Left lung (tissue), 10 donors: ENCODE results near the gene PCDH1. TPM values are rescaled to one million over a fixed set of nuclear protein-coding genes. Genes with fewer than 3 reads are reported as not detected.

Source experiments
- ATAC-seq: fragments of 200-7000 bp; cut with Tn5 transposase; one replicate; pipeline ENCODE4 v1.9.1; 2020; ENCODE audit warnings: moderate library complexity
- DNase-seq, 4 donors: peaks; one replicate each; pipeline ENCODE4 v3.0.0-alpha.2; 2013 to 2020
- H3K27ac ChIP-seq, 2 donors: fragments of 200-600 bp; sonication (generic) in 1 of 2; one replicate each; pipeline versions ENCODE4 v1.5.0 to v1.8.0; 2020 to 2021
- H3K27me3 ChIP-seq, 2 donors: fragments of 200-600 bp; sonication (generic) in 1 of 2; one replicate each; pipeline versions ENCODE4 v1.5.0 to v1.8.0; 2020 to 2021
- H3K36me3 ChIP-seq, 2 donors: fragments of 200-600 bp; sonication (generic) in 1 of 2; one replicate each; pipeline versions ENCODE4 v1.5.0 to v1.8.0; 2020 to 2021
- H3K4me1 ChIP-seq, 2 donors: fragments of 200-600 bp; one replicate each; pipeline ENCODE4 v1.8.0; 2021
- H3K4me3 ChIP-seq, 2 donors: fragments of 200-600 bp; sonication (generic) in 1 of 2; one replicate each; pipeline versions ENCODE4 v1.5.0 to v1.8.0; 2020 to 2021; ENCODE audit warnings: mild to moderate bottlenecking in 1 of 2
- H3K9me3 ChIP-seq, 2 donors: fragments of 200-600 bp; sonication (generic) in 1 of 2; one replicate each; pipeline versions ENCODE4 v1.5.0 to v1.8.0; 2020 to 2021
- intact Hi-C, 2 donors: fragments of 100-400 bp; cut with DNase I; formaldehyde crosslinking; loops; one replicate each; pipeline versions ENCODE4 v1.11.2 to v1.14.2; 2022
- polyA plus RNA-seq, 6 donors: library from polyadenylated mRNA; unstranded; fragments of 120-200 nt; gene quantifications; one replicate each; pipeline ENCODE4 v1.2.1, GENCODE V29; 2013; ENCODE audit not compliant: insufficient read length in 6 of 6
- total RNA-seq, 2 donors: library from RNA; stranded (reverse); fragmentation: NEBNext Ultra II Directional; extraction: Animal tissue kit (Norgen Biotek cat#: 25700); gene quantifications; one replicate each; pipeline ENCODE4 v1.2.1, GENCODE V29; 2021
- TF ChIP-seq, protein P1 (sequence below), 2 donors: fragments of 200-600 bp; sonication (generic) in 1 of 2; IDR thresholded peaks; one replicate each; pipeline versions ENCODE4 v1.5.0 to v1.8.0; 2021; ENCODE audit warnings: antibody characterized with exemption in 2 of 2
- donor health status: DM: no; HTN: yes; CAD: no.
- donor health status: DM: no; HTN: no; CAD: no.

The PCDH1 gene
- total and polyA plus RNA-seq, 8 donors: 23.6 to 65.0 (median 34.1) TPM

DNA sequence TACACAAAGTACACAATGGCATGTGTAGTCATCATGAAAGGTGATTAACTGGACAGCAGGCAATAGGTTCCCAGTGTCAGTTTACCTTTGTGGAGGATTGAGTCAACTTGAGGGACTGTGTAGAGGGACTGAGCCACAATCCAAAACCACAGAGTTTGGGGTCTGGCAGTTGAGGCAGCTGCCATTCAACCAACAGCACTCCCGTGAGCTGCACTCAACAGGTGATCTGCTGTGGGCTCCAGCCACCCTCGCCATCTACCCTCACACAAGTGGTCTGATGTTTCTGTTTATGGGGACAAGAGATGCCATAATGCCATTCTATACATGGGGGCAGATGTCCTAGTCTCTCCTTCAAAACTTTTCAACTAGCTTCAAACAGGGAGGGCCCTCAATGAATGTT lies 42.6 kb upstream of the PCDH1 start:
- intact Hi-C loops: no loop called here
- Histone ChIP-seq H3K27me3 (no peaks in the 10 kb centered on the region), H3K4me3 (no peak overlapping the region), H3K27ac (no peak overlapping the region), H3K4me1 (peaks cover 0 to 26% of the 10 kb centered on the region in 2 donors), H3K9me3 (no peaks in the 10 kb centered on the region), H3K36me3 (peaks cover 0 to 11% of the 10 kb centered on the region in 2 donors)
- DNase-seq: no peak
- TF ChIP-seq, protein P1, sequence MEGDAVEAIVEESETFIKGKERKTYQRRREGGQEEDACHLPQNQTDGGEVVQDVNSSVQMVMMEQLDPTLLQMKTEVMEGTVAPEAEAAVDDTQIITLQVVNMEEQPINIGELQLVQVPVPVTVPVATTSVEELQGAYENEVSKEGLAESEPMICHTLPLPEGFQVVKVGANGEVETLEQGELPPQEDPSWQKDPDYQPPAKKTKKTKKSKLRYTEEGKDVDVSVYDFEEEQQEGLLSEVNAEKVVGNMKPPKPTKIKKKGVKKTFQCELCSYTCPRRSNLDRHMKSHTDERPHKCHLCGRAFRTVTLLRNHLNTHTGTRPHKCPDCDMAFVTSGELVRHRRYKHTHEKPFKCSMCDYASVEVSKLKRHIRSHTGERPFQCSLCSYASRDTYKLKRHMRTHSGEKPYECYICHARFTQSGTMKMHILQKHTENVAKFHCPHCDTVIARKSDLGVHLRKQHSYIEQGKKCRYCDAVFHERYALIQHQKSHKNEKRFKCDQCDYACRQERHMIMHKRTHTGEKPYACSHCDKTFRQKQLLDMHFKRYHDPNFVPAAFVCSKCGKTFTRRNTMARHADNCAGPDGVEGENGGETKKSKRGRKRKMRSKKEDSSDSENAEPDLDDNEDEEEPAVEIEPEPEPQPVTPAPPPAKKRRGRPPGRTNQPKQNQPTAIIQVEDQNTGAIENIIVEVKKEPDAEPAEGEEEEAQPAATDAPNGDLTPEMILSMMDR (IDR thresholded peaks at IDR 0.05): no peak
- ATAC-seq: no peak

DNA sequence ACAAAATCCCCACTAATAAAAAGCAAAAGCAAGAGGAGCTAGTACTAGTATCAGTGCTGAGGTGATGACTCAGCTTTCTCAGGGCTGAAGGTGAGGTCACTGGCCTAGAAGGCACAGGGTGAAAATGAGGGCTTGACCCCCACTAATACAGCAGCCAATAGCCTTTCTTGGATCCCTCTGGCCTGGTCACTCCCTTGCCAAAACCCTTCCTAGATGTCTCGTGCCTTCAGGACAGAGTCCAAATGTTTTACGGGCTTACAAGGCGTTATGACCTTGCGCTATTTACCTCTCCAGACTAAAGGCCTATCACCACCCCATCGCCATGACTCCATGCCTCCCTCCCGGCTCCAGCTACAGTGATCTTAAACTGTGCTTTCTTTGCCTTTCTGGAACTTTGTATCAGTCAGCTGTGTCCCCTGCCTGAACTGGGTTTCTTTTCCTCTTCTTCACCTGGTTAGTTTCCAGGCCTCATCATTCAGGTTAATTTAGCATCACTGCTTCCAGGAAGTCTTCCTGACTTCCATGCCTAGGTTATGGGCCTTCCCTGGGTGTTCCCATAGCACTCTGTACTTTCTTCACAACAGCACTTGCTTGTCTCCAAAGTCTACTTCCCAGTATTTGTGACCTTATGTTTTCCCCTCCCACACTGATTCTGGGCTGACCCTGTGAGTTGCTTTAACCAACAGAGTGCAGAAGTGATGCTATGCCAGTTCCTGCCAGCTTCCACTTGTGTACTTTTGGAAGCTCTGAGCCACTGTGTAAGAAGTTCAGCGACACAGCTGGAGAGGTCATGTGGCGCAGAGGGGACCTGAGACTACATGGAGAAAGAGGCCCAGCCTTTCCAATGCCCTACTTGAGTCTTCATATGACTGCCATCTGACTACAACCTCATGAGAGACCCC lies 41.3 kb upstream of the PCDH1 start:
- Histone ChIP-seq H3K27me3 (peaks cover 0 to under 1% of the 10 kb centered on the region in 2 donors), H3K4me3 (no peak overlapping the region), H3K4me1 (peaks cover under 1 to 15% of the 10 kb centered on the region in 2 donors), H3K27ac (no peak overlapping the region), H3K36me3 (no peaks in the 10 kb centered on the region), H3K9me3 (no peaks in the 10 kb centered on the region)
- DNase-seq (no peak), ATAC-seq (no peak)
- TF ChIP-seq, protein P1 (IDR thresholded peaks at IDR 0.05): no peak
- intact Hi-C loops: no loop called here

DNA sequence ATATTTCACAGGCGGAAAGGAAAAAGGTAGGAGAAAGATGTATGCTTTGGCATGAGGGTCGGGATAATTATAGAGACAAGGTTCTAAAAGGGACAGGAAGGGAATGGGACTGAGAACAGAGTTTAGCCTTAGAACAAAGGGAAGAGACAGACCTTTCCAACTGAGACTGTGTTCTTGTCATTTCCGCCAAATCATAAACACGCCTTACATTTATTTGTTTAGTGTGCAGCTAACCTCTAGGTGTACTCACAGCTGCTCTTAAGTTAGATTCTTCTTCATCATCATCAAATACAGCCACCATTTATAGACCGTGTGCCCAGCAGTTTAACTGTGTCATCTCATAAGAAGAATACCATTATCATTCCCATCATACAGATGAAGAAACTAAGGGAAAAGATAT lies 39.5 kb upstream of the PCDH1 start:
- peaks cover 3 to 17% of the 10 kb centered on the region in 2 donors for H3K27me3 ChIP-seq
- no peak overlapping the region for H3K27ac ChIP-seq
- TF ChIP-seq, protein P1 (IDR thresholded peaks at IDR 0.05): no peak
- H3K36me3 ChIP-seq: no peaks in the 10 kb centered on the region
- H3K4me1 ChIP-seq: peaks cover 9 to 14% of the 10 kb centered on the region in 2 donors
- ATAC-seq (no peak), DNase-seq (no peak)
- no peak overlapping the region for H3K4me3 ChIP-seq
- no peaks in the 10 kb centered on the region for H3K9me3 ChIP-seq
- intact Hi-C loops: no loop called here

DNA sequence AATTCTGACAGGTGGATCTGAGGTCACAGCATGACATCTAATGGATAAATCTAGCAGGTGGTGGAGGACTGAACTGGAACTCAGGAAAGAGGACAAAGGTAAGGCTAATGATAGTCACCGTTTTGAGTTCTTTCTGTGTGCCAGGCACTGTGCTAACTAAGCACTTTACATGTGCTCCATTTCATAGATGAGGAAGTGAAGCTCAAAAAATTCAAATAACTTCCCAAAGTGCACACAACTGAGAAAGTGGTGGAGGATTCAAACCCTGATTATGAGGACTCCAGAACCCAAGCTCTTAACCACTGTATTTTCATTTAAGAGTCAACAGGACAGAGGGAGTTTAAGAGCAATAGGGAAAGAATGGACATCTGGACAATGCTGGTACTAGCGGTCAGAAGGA lies 38.3 kb upstream of the PCDH1 start:
- ATAC-seq (no peak), DNase-seq (no peak)
- Histone ChIP-seq H3K36me3 (no peaks in the 10 kb centered on the region), H3K4me1 (peaks cover 9 to 10% of the 10 kb centered on the region in 2 donors), H3K4me3 (no peak overlapping the region), H3K27me3 (peaks cover 3 to 24% of the 10 kb centered on the region in 2 donors), H3K27ac (no peak overlapping the region), H3K9me3 (no peaks in the 10 kb centered on the region)
- TF ChIP-seq, protein P1 (IDR thresholded peaks at IDR 0.05): no peak
- intact Hi-C loops: no loop called here

DNA sequence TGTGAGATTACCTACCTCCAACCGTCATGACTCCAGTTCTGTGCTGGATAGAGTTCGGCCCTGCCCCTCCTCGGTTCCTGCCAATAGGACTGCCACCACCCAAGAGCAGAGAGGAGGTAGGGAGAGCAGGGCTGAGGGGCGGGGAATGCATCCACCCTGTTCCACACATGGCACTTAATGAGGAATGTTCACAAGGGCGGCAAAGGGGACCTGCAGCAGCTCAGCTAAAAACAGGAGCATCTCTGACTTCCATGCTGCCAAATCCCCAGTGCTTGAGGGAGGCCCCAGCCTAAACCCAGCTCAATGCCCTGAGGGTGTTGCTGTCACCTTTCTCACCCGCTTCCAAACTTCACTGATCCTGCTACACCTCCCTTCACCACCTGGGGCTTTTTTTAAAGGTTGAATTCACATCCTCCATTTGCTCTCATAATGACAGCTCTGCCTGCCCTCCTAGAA lies 37.7 kb upstream of the PCDH1 start:
- peaks cover 9 to 10% of the 10 kb centered on the region in 2 donors for H3K4me1 ChIP-seq
- no peaks in the 10 kb centered on the region for H3K36me3 ChIP-seq
- ATAC-seq (no peak), DNase-seq (no peak)
- no peak overlapping the region for H3K4me3 ChIP-seq
- no peaks in the 10 kb centered on the region for H3K9me3 ChIP-seq
- H3K27me3 ChIP-seq: peaks cover 3 to 24% of the 10 kb centered on the region in 2 donors
- intact Hi-C loops: no loop called here
- no peak overlapping the region for H3K27ac ChIP-seq
- TF ChIP-seq, protein P1 (IDR thresholded peaks at IDR 0.05): no peak
